SKM-1 (cell line): ENCODE results near the gene PRIMA1.

ENCODE experiments used
- DNase-seq: peaks from one replicate; lab custom pipeline; 2025; ENCODE audit not compliant: unreplicated experiment; lab: John Stamatoyannopoulos, UW

The PRIMA1 gene

DNA sequence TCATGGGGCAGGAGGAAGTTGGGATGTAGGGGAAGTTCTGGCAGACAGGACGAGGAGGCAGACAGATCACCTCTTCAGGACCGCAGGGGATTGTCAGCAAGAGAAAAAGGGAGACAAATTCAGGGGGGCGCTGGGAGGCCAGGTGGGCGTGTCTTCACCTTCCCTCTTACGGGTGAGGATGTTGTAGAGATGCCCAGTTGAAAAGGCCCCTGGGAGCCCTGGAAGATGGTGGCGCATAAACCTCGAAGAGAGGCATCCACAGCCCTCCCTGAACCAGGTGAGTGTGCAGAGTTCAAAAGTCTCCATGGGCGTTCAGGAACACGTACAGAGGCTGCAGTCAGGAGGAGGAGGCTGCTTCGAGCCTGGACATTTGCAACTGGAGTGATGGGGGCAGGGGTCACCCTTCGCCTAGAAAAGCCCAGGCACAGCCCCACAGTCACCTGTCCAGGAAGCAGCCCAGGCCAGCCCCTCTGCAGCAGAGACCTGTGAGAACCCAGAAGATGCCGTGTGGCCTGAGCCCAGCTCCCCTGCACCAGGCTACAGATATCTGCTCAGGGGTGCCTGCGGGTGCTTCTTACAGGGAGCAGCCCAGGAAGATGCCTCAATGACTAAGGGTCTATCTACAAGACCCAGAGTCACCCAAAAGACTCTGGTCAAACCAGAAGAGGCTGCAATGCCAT, 74.4 kb downstream of the PRIMA1 start:
- no peak for DNase-seq

- no peak for DNase-seq
These were observed 75.2 kb downstream of the PRIMA1 start for GRCh38 chr14:93712838-93713724.

- DNase-seq = no peak
These were observed 76.0 kb downstream of the PRIMA1 start for GRCh38 chr14:93712079-93712837.

GRCh38 chr14:93709249-93709648, 79.0 kb downstream of the PRIMA1 start:
- DNase-seq = no peak

DNA sequence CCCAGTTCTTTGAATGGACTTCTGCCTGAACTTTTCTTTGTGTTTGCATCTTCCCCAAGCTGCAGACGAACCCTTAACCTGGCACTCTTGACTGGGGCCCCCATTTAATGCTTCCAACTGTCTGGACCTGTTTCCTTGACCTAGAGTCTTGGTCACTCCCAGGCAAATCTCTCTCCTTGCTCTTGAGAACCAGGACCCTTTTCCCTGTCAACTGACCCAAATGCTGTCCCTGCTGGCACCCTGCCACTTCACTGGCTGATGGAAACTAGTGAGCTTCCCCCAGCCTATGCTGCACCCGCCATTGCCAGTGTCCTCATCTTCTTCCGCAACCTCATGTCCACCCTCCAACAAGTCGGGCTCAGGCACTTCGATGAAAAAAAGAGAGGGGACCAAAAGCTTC, 79.5 kb downstream of the PRIMA1 start:
- no peak for DNase-seq

DNA sequence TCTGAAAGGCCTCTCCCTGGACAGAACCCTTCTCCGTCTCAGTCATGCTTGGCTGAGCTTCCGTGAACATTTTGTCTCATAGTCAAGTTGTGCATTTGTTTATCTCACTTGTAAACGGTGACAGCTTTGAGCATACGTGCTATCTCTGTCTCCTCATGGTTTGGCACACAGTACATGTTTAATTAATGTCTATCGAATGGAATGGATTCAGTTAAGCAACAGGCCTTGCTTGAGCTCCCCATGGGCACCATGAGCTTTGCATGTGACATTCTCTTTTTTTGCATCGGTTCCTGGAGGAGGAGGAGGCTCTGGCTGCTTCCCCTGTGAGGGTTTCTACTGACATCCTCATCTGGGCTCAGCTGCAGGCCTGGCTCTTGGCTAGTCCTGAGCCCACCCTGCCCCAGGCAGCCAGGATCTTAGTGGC, 80.0 kb downstream of the PRIMA1 start:
- no peak for DNase-seq

DNA sequence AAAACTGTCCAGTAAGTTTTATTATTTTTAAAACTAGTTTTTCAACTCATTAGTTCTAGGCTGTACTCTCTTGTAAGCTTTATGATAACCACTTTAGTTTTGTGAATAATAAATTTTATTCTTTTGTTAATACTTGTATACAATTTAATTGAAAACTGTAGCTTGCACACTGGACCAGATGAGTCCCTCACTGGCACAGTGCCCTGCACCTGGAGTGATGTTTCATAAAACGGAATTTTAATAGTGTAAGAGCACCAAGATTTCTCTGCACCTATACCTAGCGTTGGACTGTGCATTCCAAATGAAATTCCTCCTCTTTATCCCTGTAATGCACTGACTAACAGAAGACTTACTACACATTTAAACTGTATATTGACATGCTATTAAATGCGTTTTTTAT, 80.8 kb downstream of the PRIMA1 start:
- no peak for DNase-seq

GRCh38 chr14:93706360-93706955, 81.8 kb downstream of the PRIMA1 start:
- no peak for DNase-seq

- no peak for DNase-seq
These were observed 82.7 kb downstream of the PRIMA1 start for GRCh38 chr14:93705513-93706156.

GRCh38 chr14:93703941-93704340, 84.3 kb downstream of the PRIMA1 start:
- no peak for DNase-seq

DNA sequence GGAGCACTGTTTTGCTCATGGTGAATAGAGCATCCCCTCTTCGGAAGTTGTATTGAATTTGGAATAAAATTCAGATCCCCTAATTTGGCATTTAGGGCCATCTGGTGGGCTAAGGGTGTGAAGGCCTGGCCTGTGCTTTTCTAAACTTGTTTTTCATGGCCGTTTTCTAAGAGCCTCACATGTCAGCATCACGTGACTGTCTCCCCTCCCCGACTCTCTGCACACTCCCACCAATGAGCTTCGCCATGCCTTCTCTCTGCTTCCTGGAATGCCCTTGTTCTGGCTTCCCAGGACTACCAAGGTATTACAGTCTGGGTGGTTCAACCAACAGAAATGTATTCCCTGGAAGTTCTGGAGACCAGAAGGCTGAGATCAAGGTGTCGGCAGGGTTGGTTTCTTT, 85.3 kb downstream of the PRIMA1 start:
- no peak for DNase-seq

DNA sequence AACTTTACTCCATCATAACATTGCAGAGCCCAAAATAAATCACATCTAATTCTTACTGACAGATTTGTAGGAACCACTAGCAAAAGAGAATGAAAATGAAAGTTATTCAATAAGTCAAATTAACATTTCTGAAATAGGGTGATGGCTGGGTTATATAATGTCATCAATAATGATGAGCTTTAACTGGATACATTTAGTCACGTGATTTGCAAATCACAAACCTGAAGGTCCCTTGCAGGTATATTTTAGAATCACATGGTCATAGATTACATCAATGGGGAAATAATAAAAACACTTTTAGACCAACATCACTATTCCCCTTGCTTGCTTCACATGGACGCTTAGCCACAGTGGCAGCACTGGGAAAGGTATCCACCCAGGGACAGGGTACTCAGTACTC, 86.7 kb downstream of the PRIMA1 start:
- DNase-seq = no peak

DNA sequence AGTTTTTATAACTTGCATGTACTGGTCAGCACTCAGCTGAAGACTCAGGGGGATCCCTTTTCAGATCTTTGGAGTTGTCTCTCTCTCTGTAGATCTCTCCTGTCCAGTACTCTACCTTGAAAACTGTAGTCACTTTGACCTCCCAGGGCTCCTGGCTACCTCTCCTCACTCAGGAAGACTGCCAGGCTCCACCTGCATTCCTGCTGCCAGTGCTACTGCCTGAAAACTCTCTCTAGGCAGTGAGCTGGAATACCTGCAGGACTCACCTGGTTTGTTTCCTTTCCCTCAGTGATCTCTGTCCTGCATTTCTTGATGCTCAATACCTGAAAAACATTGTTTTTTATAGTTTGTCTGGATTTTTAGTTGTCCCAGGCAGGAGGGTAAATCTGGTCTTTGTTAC, 87.4 kb downstream of the PRIMA1 start:
- DNase-seq = no peak

GRCh38 chr14:93693914-93694313, 94.4 kb downstream of the PRIMA1 start:
- DNase-seq = no peak

- DNase-seq = no peak
These were observed 97.1 kb downstream of the PRIMA1 start for GRCh38 chr14:93691042-93691780.

DNA sequence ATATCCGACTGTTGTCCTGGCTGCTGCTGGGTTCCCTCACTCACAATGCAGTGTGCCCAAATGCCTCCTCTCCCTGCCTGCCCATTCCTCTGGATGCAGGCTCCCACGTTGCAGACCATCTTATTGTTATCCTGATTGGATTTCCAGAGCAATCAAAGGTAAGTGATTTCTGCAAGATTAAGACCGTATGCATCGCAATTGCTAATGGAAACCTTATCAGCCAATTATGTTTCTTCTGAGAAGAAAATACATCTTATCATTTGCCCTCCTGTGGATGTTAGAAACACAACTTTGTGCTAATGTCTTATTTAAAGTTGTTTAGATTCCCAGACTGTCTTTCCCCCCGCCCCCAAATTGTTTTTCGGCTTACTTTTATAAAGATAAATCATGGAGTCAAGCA, 98.1 kb downstream of the PRIMA1 start:
- DNase-seq = no peak

DNA sequence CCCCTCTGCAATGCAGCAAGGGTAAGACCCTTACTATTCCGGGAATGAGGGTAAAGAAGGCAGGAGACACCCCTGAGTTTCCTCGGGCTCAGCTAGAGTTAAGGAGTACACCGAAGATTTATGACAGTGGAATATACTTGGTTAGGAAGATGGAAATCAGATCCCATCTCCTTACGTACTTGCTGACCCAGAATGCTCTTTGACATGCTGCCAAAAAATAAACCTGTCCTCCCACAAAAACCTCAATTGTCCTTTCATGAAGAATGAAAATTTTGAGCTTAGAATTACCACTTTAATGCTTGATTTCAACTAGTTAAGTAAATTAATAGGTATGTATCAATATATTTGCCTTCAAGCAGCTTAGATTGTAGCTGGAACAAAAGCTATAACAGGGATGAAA, 99.5 kb downstream of the PRIMA1 start:
- no peak for DNase-seq

- no peak for DNase-seq
These were observed 100.0 kb downstream of the PRIMA1 start for GRCh38 chr14:93688239-93688666.

DNA sequence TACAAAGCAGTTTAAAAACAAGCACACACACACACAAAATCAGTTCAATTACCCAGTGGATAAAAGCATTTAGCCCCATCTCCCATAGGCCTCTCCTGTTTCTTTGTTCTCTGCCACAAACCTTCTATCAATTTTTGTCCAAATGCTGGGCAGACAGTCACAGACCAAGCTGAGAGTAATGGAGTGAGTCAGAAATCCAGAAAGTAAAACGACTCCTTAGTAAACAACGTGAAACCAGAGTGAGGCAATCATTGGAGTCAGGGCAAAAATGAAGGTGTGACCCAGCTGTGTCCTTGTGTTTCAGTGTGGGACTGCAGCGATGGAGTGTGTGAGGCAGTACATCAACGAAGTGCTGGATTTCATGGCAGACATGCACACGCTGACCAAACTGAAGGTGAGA, 102.0 kb downstream of the PRIMA1 start:
- no peak for DNase-seq
